B cell (primary cell): ENCODE data around the gene IQGAP1. TPM values are rescaled to one million over a fixed set of nuclear protein-coding genes. Genes with fewer than 3 reads are reported as not detected.

Experiments
- ATAC-seq: fragments of 200-7000 bp; cut with Tn5 transposase; one replicate; pipeline ENCODE4 v1.10.0; 2021; ENCODE audit warnings: low read depth, mild to moderate bottlenecking, moderate number of reproducible peaks, moderate library complexity
- CTCF ChIA-PET: fragments of 350-600 bp; sonication (Branson Sonifier 250); formaldehyde crosslinking; loops from one replicate; lab custom pipeline; 2021; ENCODE audit warnings: antibody characterized with exemption, inconsistent platforms; lab: Charles Lee
- POLR2A ChIA-PET: fragments of 350-600 bp; sonication (Branson Sonifier 250); formaldehyde crosslinking; loops from one replicate; lab custom pipeline; 2021; ENCODE audit warnings: antibody characterized with exemption; lab: Charles Lee
- DNase-seq: peaks from one replicate; pipeline ENCODE4 v3.0.0; 2013
- H2AFZ ChIP-seq: 2 replicates; pipeline ENCODE4 v1.6.1; 2012; ENCODE audit warnings: mild to moderate bottlenecking, low read depth, low read length; ENCODE audit not compliant: insufficient read depth, poor library complexity, severe bottlenecking
- H3K27ac ChIP-seq, 2 donors: 1 replicate in 1 of 2; 2 replicates in 1 of 2; pipeline ENCODE4 v1.5.1; 2012 to 2013; ENCODE audit warnings: low read length in 2 of 2, mild to moderate bottlenecking in 2 of 2, moderate library complexity in 1 of 2
- H3K27me3 ChIP-seq, 4 experiments: fragments of 200-600 bp in 1 of 4; sonication (generic) in 1 of 4; replicated peaks in 1 of 4; 1 replicate in 2 of 4; 2 replicates in 2 of 4; pipeline versions ENCODE4 v1.6.1 to v1.7.0; 2013 to 2016; ENCODE audit warnings: low read length in 3 of 4, mild to moderate bottlenecking in 2 of 4, mixed read lengths in 1 of 4, moderate library complexity in 1 of 4; ENCODE audit not compliant: insufficient read depth in 4 of 4, control insufficient read depth in 3 of 4; ENCODE audit errors: control extremely low read depth in 1 of 4
- H3K36me3 ChIP-seq, 2 experiments: replicated peaks in 1 of 2; 1 replicate in 1 of 2; 2 replicates in 1 of 2; pipeline versions ENCODE4 v1.6.1 to v1.7.1; 2013; ENCODE audit warnings: low read length in 1 of 2; ENCODE audit not compliant: insufficient read depth in 2 of 2, control insufficient read depth in 1 of 2; ENCODE audit errors: control extremely low read depth in 1 of 2, extremely low read depth in 1 of 2
- H3K4me1 ChIP-seq, 2 donors: fragments of 200-600 bp in 1 of 2; sonication (generic) in 1 of 2; 1 replicate in 1 of 2; 2 replicates in 1 of 2; pipeline versions ENCODE4 v1.5.1 to v1.6.1; 2013 to 2017; ENCODE audit warnings: low read length in 2 of 2; ENCODE audit not compliant: control insufficient read depth in 2 of 2, insufficient read depth in 2 of 2
- H3K4me2 ChIP-seq: replicated peaks from 2 replicates; pipeline ENCODE3; 2012; ENCODE audit warnings: mild to moderate bottlenecking, low read depth, low read length; ENCODE audit not compliant: poor library complexity, severe bottlenecking
- H3K4me3 ChIP-seq, 5 experiments: fragments of 200-600 bp in 1 of 5; sonication (generic) in 1 of 5; 1 replicate in 3 of 5; 2 replicates in 2 of 5; pipeline versions ENCODE4 v1.5.1 to v1.7.0; 2011 to 2016; ENCODE audit warnings: low read length in 4 of 5, mild to moderate bottlenecking in 4 of 5, low read depth in 2 of 5, control low read depth in 1 of 5, moderate library complexity in 1 of 5; ENCODE audit not compliant: insufficient read depth in 1 of 5; ENCODE audit errors: control extremely low read depth in 1 of 5, extremely low read depth in 1 of 5
- H3K79me2 ChIP-seq: fragments of 200-600 bp; sonication (generic); one replicate; pipeline ENCODE4 v1.6.0; 2016; ENCODE audit warnings: low read length; ENCODE audit not compliant: control insufficient read depth, insufficient read depth
- H3K9ac ChIP-seq: fragments of 200-600 bp; sonication (generic); 2 replicates; pipeline ENCODE4 v1.6.1; 2017; ENCODE audit warnings: mild to moderate bottlenecking, low read length, moderate library complexity
- H3K9me3 ChIP-seq, 3 donors: one replicate each; pipeline versions ENCODE4 v1.6.1 to v1.7.1; 2013; ENCODE audit warnings: low read length in 2 of 3; ENCODE audit not compliant: control insufficient read depth in 2 of 3, insufficient read depth in 1 of 3; ENCODE audit errors: control extremely low read depth in 1 of 3
- H4K20me1 ChIP-seq: 2 replicates; pipeline ENCODE4 v1.6.0; 2012; ENCODE audit warnings: mild to moderate bottlenecking, low read length; ENCODE audit not compliant: insufficient read depth, control insufficient read depth, poor library complexity, severe bottlenecking
- H3K27ac Mint-ChIP-seq: one replicate; pipeline ENCODE4 v1.8.0; 2021; ENCODE audit warnings: mixed read lengths
- H3K27me3 Mint-ChIP-seq: one replicate; pipeline ENCODE4 v1.8.0; 2021; ENCODE audit warnings: mixed read lengths
- H3K4me1 Mint-ChIP-seq: one replicate; pipeline ENCODE4 v1.8.0; 2021; ENCODE audit warnings: mixed read lengths
- H3K4me3 Mint-ChIP-seq: one replicate; pipeline ENCODE4 v1.8.0; 2021; ENCODE audit warnings: mixed read lengths
- H3K9me3 Mint-ChIP-seq: one replicate; pipeline ENCODE4 v1.8.0; 2022; ENCODE audit warnings: mixed read lengths; ENCODE audit not compliant: insufficient read depth
- EZH2 ChIP-seq: IDR thresholded peaks from 2 replicates; pipeline ENCODE4 v1.6.1; 2012; ENCODE audit warnings: borderline replicate concordance, low read depth, mild to moderate bottlenecking, moderate library complexity, low read length; ENCODE audit not compliant: insufficient read depth, poor library complexity, severe bottlenecking
- WGBS: methylation state at CpG from one replicate; pipeline ENCODE4 v1.1.5; 2013; ENCODE audit warnings: missing lambda C conversion rate; ENCODE audit not compliant: insufficient coverage; 5-methylcytosine and 5-hydroxymethylcytosine counted together
- intact Hi-C: fragments of 100-400 bp; cut with micrococcal nuclease; formaldehyde crosslinking; loops from one replicate; pipeline ENCODE4 v1.10.0; 2022
- polyA plus RNA-seq: library from polyadenylated mRNA; depleted of rRNA; stranded (reverse); fragments of >200 nt; gene quantifications from 2 replicates; pipeline ENCODE4 v1.2.3, GENCODE V29; 2012
- total RNA-seq, 2 donors: library from RNA; stranded (reverse); fragments of 120-200 nt in 1 of 2; gene quantifications; 1 replicate in 1 of 2; 2 replicates in 1 of 2; pipeline versions ENCODE4 v1.2.3 to v1.2.4, GENCODE V29; 2013 to 2022
- TF ChIP-seq, protein P1 (sequence below): fragments of 200-600 bp; IDR thresholded peaks from one replicate; pipeline ENCODE4 v1.8.0; 2022; ENCODE audit warnings: antibody characterized with exemption, mild to moderate bottlenecking

IQGAP1 gene
- total and polyA plus RNA-seq, 2 donors (not counting 1 experiment from before 2014, with no cell fraction given) = 49.7 to 216 TPM

DNA sequence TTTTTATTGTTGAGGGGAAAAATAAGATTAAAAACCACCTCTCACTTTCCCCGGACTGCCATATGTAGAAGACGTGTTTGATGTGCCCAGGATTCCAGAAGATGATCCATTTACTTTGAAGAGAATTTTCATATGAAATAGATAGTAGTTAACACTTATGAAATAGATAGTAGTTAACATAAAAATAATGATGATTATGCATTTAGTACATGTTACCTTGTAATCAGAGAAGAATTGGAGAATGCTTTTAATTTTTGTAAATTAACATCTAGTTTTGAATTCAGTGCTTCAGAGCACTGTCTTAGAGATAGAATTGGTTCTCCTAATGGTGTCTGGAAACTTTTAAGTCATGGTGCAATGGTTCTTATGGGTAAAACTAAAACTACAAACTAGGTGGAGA lies 95.6 kb downstream of the IQGAP1 start:
- Histone ChIP-seq H3K9me3 (no peaks in the 10 kb centered on the region), H3K4me1 (peaks cover 28 to 36% of the 10 kb centered on the region in 2 donors), H3K79me2 (peaks cover 5% of the 10 kb centered on the region), H3K36me3 (peaks cover 26 to 73% of the 10 kb centered on the region in 2 experiments), H2AFZ (no peak overlapping the region), H4K20me1 (no peaks in the 10 kb centered on the region), H3K9ac (no peak overlapping the region), H3K27me3 (no peaks in the 10 kb centered on the region), H3K4me2 (no peak overlapping the region), H3K27ac (no peak overlapping the region), H3K4me3 (no peak overlapping the region)
- intact Hi-C loops = no loop called here
- CTCF ChIA-PET = interaction anchor here (0.9 to 4.6 kb wide), 4 partner anchors 108 to 163 kb away, joined by 4 to 89 read pairs (median 34); no protein-coding TSS in a partner anchor
- no peak overlapping the region for H3K4me3 Mint-ChIP-seq
- no peak for ATAC-seq
- WGBS = no CpG with 5 or more reads among the region's 2 CpGs
- POLR2A ChIA-PET = no interaction called here
- no peak for DNase-seq
- no peak overlapping the region for H3K27ac Mint-ChIP-seq
- no peaks in the 10 kb centered on the region for H3K9me3 Mint-ChIP-seq
- peaks cover 28% of the 10 kb centered on the region for H3K4me1 Mint-ChIP-seq
- no peaks in the 10 kb centered on the region for H3K27me3 Mint-ChIP-seq
- TF ChIP-seq, protein P1, sequence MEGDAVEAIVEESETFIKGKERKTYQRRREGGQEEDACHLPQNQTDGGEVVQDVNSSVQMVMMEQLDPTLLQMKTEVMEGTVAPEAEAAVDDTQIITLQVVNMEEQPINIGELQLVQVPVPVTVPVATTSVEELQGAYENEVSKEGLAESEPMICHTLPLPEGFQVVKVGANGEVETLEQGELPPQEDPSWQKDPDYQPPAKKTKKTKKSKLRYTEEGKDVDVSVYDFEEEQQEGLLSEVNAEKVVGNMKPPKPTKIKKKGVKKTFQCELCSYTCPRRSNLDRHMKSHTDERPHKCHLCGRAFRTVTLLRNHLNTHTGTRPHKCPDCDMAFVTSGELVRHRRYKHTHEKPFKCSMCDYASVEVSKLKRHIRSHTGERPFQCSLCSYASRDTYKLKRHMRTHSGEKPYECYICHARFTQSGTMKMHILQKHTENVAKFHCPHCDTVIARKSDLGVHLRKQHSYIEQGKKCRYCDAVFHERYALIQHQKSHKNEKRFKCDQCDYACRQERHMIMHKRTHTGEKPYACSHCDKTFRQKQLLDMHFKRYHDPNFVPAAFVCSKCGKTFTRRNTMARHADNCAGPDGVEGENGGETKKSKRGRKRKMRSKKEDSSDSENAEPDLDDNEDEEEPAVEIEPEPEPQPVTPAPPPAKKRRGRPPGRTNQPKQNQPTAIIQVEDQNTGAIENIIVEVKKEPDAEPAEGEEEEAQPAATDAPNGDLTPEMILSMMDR = no peak
- TF ChIP-seq EZH2 = no peak

DNA sequence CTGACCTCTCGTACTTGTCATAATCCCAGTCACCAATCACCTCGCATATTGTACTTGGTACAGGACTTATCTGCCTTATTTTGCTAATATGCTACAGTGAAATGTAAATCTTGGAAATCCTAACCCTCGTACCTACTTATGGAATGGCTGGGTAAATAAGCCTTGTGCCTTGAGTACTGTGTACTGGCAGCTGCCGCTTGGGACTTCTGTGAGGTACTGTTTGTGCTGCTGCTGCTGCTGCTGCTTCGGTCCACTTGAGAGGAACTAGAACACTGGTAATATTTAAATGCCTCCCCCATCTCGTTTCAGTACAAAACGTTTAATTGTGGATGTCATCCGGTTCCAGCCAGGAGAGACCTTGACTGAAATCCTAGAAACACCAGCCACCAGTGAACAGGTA lies 99.1 kb downstream of the IQGAP1 start:
- peaks cover 3% of the 10 kb centered on the region for H3K4me1 Mint-ChIP-seq
- ATAC-seq (no peak), DNase-seq (no peak)
- H3K4me3 ChIP-seq = no peak overlapping the region
- H4K20me1 ChIP-seq = no peaks in the 10 kb centered on the region
- H3K27me3 Mint-ChIP-seq = no peaks in the 10 kb centered on the region
- no peaks in the 10 kb centered on the region for H3K9me3 Mint-ChIP-seq
- H3K36me3 ChIP-seq = peaks cover 34 to 87% of the 10 kb centered on the region in 2 experiments
- peaks cover 0 to 1% of the 10 kb centered on the region in 2 donors for H3K4me1 ChIP-seq
- no peak overlapping the region for H3K27ac ChIP-seq
- TF ChIP-seq, protein P1 = no peak
- TF ChIP-seq EZH2 = no peak
- WGBS = 100% methylated on average over 2 of the region's 8 CpGs
- H3K27ac Mint-ChIP-seq = no peak overlapping the region
- no peak overlapping the region for H3K9ac ChIP-seq
- intact Hi-C loops = no loop called here
- no peak overlapping the region for H3K4me2 ChIP-seq
- H3K79me2 ChIP-seq = peaks cover 5% of the 10 kb centered on the region
- POLR2A ChIA-PET = no interaction called here
- no peak overlapping the region for H2AFZ ChIP-seq
- H3K9me3 ChIP-seq = no peaks in the 10 kb centered on the region
- no peaks in the 10 kb centered on the region for H3K27me3 ChIP-seq
- CTCF ChIA-PET = interaction anchor here (0.5 to 1.3 kb wide), 2 partner anchors 126 to 441 kb away, joined by 3 to 4 read pairs; no protein-coding TSS in a partner anchor
- H3K4me3 Mint-ChIP-seq = no peak overlapping the region
